Mucosa of descending colon (tissue), 3 donors: ENCODE results near the gene BMPR1A. TPM values are rescaled to one million over a fixed set of nuclear protein-coding genes. Genes with fewer than 3 reads are reported as not detected.

Source experiments
- ATAC-seq: fragments of 200-7000 bp; cut with Tn5 transposase; one replicate; pipeline ENCODE4 v1.9.1; 2020; ENCODE audit warnings: mild to moderate bottlenecking, moderate library complexity
- DNase-seq, 3 donors: peaks; one replicate each; pipeline ENCODE4 v3.0.0-alpha.2; 2020
- H3K36me3 ChIP-seq: fragments of 200-600 bp; one replicate; pipeline ENCODE4 v1.8.0; 2021; ENCODE audit warnings: low read depth, mild to moderate bottlenecking
- H3K4me1 ChIP-seq: fragments of 200-600 bp; one replicate; pipeline ENCODE4 v1.8.0; 2021; ENCODE audit warnings: low read depth, mild to moderate bottlenecking
- H3K4me3 ChIP-seq: fragments of 200-600 bp; one replicate; pipeline ENCODE4 v1.8.0; 2021; ENCODE audit warnings: mild to moderate bottlenecking
- H3K9me3 ChIP-seq: fragments of 200-600 bp; one replicate; pipeline ENCODE4 v1.8.0; 2021; ENCODE audit warnings: mild to moderate bottlenecking
- CTCF ChIP-seq: fragments of 200-600 bp; IDR thresholded peaks from one replicate; pipeline ENCODE4 v1.8.0; 2022; ENCODE audit warnings: antibody characterized with exemption, mild to moderate bottlenecking
- intact Hi-C, 2 donors: fragments of 100-400 bp; cut with DNase I in 1 of 2; cut with micrococcal nuclease in 1 of 2; formaldehyde crosslinking; loops; one replicate each; pipeline versions ENCODE4 v1.11.0 to v1.11.1; 2022; cut with DNase I, micrococcal nuclease
- total RNA-seq, 3 donors: library from RNA; stranded (reverse); fragmentation: NEBNext Ultra II Directional in 2 of 3; extraction: Animal tissue kit (Norgen Biotek cat#: 25700) in 2 of 3; gene quantifications; one replicate each; pipeline versions ENCODE4 v1.2.1 to v1.2.4, GENCODE V29; 2021 to 2023
- donor health status: DM: no; HTN: no; CAD: no; lungs with moderate emphysema.
- donor health status: DM: no; HTN: no; CAD: no.
- donor health status: DM: no; HTN: yes; CAD: no.

Gene BMPR1A
- total RNA-seq, 3 donors from 2014 or later, result 44.4 to 126 (median 45.3) TPM

GRCh38 chr10:86744067-86744725 is 12.2 kb upstream of the BMPR1A start:
- DNase-seq (peak in 1 of 3 donors; percentile 27), ATAC-seq (peak; percentile 70)

GRCh38 chr10:86747796-86748581 is 8.4 kb upstream of the BMPR1A start:
- Histone ChIP-seq H3K4me3 (no peak overlapping the region), H3K36me3 (no peaks in the 10 kb centered on the region), H3K4me1 (peaks cover 30% of the 10 kb centered on the region), H3K9me3 (no peaks in the 10 kb centered on the region)
- no peak for ATAC-seq
- TF ChIP-seq CTCF, result no peak
- intact Hi-C loops, result no loop called here
- DNase-seq, result no peak

More at GRCh38 chr10:86744067-86744725, 12.2 kb upstream of the BMPR1A start:
- Histone ChIP-seq H3K9me3 (no peaks in the 10 kb centered on the region), H3K36me3 (no peaks in the 10 kb centered on the region), H3K4me3 (no peak overlapping the region), H3K4me1 (peaks cover 25% of the 10 kb centered on the region)
- intact Hi-C loops, result no loop called here
- no peak for TF ChIP-seq CTCF

GRCh38 chr10:86749854-86750253 is 6.6 kb upstream of the BMPR1A start:
- Histone ChIP-seq H3K4me3 (no peak overlapping the region), H3K9me3 (no peaks in the 10 kb centered on the region), H3K4me1 (peaks cover 12% of the 10 kb centered on the region), H3K36me3 (no peaks in the 10 kb centered on the region)
- intact Hi-C loops, result no loop called here
- ATAC-seq (no peak), DNase-seq (no peak)
- TF ChIP-seq CTCF, result no peak

- Histone ChIP-seq H3K36me3 (no peaks in the 10 kb centered on the region), H3K9me3 (no peaks in the 10 kb centered on the region), H3K4me1 (peaks cover 10% of the 10 kb centered on the region), H3K4me3 (no peak overlapping the region)
- no peak for TF ChIP-seq CTCF
- DNase-seq (no peak), ATAC-seq (no peak)
- intact Hi-C loops, result no loop called here
Observed at GRCh38 chr10:86751477-86751876, 4.9 kb upstream of the BMPR1A start.

- Histone ChIP-seq H3K4me3 (no peak overlapping the region), H3K9me3 (no peaks in the 10 kb centered on the region), H3K4me1 (peaks cover 10% of the 10 kb centered on the region), H3K36me3 (no peaks in the 10 kb centered on the region)
- intact Hi-C loops, result no loop called here
- ATAC-seq, result peak; percentile 55
- TF ChIP-seq CTCF, result no peak
- peak; percentile 54 to 74 (median 66) for DNase-seq
Observed at GRCh38 chr10:86752311-86752710, 4.1 kb upstream of the BMPR1A start.
